Ovary (tissue), 9 donors: Measurements from ENCODE around the gene APOE. TPM values are rescaled to one million over a fixed set of nuclear protein-coding genes. Genes with fewer than 3 reads are reported as not detected.
"Not testable (repeated sequence)": the region's sequence is repeated elsewhere in the genome, so short reads cannot be mapped to it uniquely, and the experiment has no call there.

Experiments
- DNase-seq, 5 donors: peaks; one replicate each; pipeline ENCODE4 v3.0.0-alpha.2; 2019 to 2020
- H3K27ac ChIP-seq, 2 donors: fragments of 200-600 bp; one replicate each; pipeline versions ENCODE4 v1.5.1 to v1.8.0; 2019 to 2022
- H3K27me3 ChIP-seq: fragments of 200-600 bp; one replicate; pipeline ENCODE4 v1.8.0; 2022
- H3K36me3 ChIP-seq: fragments of 200-600 bp; sonication (generic); one replicate; pipeline ENCODE4 v1.5.1; 2019
- H3K4me1 ChIP-seq: one replicate; pipeline ENCODE4 v1.8.1; 2013; ENCODE audit warnings: mild to moderate bottlenecking, moderate library complexity; ENCODE audit not compliant: insufficient read depth
- H3K4me3 ChIP-seq: fragments of 200-600 bp; sonication (generic); one replicate; pipeline ENCODE4 v1.5.1; 2017
- H3K9me3 ChIP-seq, 2 donors: fragments of 200-600 bp in 1 of 2; sonication (generic) in 1 of 2; one replicate each; pipeline versions ENCODE4 v1.5.1 to v1.8.1; 2013 to 2019; ENCODE audit warnings: mild to moderate bottlenecking in 1 of 2, moderate library complexity in 1 of 2
- EP300 ChIP-seq: sonication (generic); formaldehyde crosslinking; IDR thresholded peaks from one replicate; pipeline ENCODE4 v1.6.1; 2017; ENCODE audit warnings: antibody characterized with exemption
- POLR2A ChIP-seq: fragments of 450-650 bp; IDR thresholded peaks from one replicate; pipeline ENCODE4 v1.6.1; 2017; ENCODE audit warnings: antibody characterized with exemption, mild to moderate bottlenecking, moderate library complexity
- WGBS, 3 donors: extraction: QIAGEN DNeasy Blood & Tissue Kit in 1 of 3; methylation state at CpG; one replicate each; pipeline versions ENCODE4 v1.1.5 to v1.1.7; 2013 to 2017; 5-methylcytosine and 5-hydroxymethylcytosine counted together
- intact Hi-C, 4 donors: fragments of 100-400 bp; cut with DNase I; formaldehyde crosslinking; loops; one replicate each; pipeline versions ENCODE4 v1.11.0 to v1.15.1; 2022 to 2023
- polyA plus RNA-seq, 2 donors: library from polyadenylated mRNA; stranded (reverse); fragments of 200-250 nt in 1 of 2; fragments of 350-450 nt in 1 of 2; fragmentation: Illumina TruSeq in 1 of 2; extraction: RNeasy Lipid Tissue Mini Kit (QIAGEN cat#74804) in 1 of 2; gene quantifications; one replicate each; pipeline ENCODE4 v1.2.3, GENCODE V29; 2013 to 2014
- total RNA-seq, 7 donors: library from RNA; depleted of rRNA in 2 of 7; stranded (reverse); fragments of >200 nt in 2 of 7; fragmentation: NEBNext Ultra II Directional in 3 of 7; extraction: Animal tissue kit (Norgen Biotek cat#: 25700) in 3 of 7; gene quantifications; one replicate each; pipeline versions ENCODE4 v1.1.0 to v1.2.4, GENCODE V29; 2016 to 2023
- TF ChIP-seq, protein P1 (sequence below), 3 donors: fragments of 450-650 bp in 2 of 3; fragments of 200-600 bp in 1 of 3; IDR thresholded peaks; one replicate each; pipeline versions ENCODE4 v1.5.1 to v1.8.0; 2016 to 2022; ENCODE audit warnings: antibody characterized with exemption in 3 of 3, mild to moderate bottlenecking in 1 of 3
- donor health status: DM: no; HTN: no; CAD: no; lungs with moderate emphysema.
- donor health status: DM: no; HTN: no; CAD: no.
- donor health status: Bipolar disorder and iron deficiency.
- donor health status: DM: yes; HTN: yes; CAD: no.
- donor health status: DM: no; HTN: no; CAD: no.
- donor health status: DM: yes; HTN: yes; CAD: no.

APOE gene
- total and polyA plus RNA-seq, 9 donors: 124 to 934 (median 455) TPM

DNA sequence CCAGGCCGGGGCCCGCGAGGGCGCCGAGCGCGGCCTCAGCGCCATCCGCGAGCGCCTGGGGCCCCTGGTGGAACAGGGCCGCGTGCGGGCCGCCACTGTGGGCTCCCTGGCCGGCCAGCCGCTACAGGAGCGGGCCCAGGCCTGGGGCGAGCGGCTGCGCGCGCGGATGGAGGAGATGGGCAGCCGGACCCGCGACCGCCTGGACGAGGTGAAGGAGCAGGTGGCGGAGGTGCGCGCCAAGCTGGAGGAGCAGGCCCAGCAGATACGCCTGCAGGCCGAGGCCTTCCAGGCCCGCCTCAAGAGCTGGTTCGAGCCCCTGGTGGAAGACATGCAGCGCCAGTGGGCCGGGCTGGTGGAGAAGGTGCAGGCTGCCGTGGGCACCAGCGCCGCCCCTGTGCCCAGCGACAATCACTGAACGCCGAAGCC lies 3.3 kb downstream of the APOE start:
- intact Hi-C loops: loop anchor here in 1 of 4 donors (2.0 to 10.0 kb wide), 2 partner anchors 26 to 146 kb away; no protein-coding TSS in a partner anchor
- whole genome bisulfite sequencing, 3 donors: 94 to 96% (median 95%) methylated on average over 29 to 44 of the region's 44 CpGs
- peaks cover 16% of the 10 kb centered on the region for H3K4me1 ChIP-seq
- peak in 1 of 5 donors; percentile 32 for DNase-seq
- TF ChIP-seq POLR2A: no peak
- no peaks in the 10 kb centered on the region for H3K27me3 ChIP-seq
- H3K4me3 ChIP-seq: no peak overlapping the region
- H3K9me3 ChIP-seq: no peaks in the 10 kb centered on the region
- H3K36me3 ChIP-seq: no peaks in the 10 kb centered on the region
- no peak overlapping the region for H3K27ac ChIP-seq

DNA sequence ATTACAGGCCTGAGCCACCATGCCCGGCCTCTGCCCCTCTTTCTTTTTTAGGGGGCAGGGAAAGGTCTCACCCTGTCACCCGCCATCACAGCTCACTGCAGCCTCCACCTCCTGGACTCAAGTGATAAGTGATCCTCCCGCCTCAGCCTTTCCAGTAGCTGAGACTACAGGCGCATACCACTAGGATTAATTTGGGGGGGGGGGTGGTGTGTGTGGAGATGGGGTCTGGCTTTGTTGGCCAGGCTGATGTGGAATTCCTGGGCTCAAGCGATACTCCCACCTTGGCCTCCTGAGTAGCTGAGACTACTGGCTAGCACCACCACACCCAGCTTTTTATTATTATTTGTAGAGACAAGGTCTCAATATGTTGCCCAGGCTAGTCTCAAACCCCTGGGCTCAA lies 4.2 kb downstream of the APOE start:
- Histone ChIP-seq H3K9me3 (no peaks in the 10 kb centered on the region), H3K27ac (no peak overlapping the region), H3K4me3 (no peak overlapping the region), H3K4me1 (peaks cover 15% of the 10 kb centered on the region), H3K27me3 (no peaks in the 10 kb centered on the region), H3K36me3 (no peaks in the 10 kb centered on the region)
- 73 to 82% (median 82%) methylated on average over 5 of the region's 5 CpGs for WGBS, 3 donors
- DNase-seq: no peak
- TF ChIP-seq POLR2A: no peak
- TF ChIP-seq EP300: no peak
- TF ChIP-seq, protein P1, sequence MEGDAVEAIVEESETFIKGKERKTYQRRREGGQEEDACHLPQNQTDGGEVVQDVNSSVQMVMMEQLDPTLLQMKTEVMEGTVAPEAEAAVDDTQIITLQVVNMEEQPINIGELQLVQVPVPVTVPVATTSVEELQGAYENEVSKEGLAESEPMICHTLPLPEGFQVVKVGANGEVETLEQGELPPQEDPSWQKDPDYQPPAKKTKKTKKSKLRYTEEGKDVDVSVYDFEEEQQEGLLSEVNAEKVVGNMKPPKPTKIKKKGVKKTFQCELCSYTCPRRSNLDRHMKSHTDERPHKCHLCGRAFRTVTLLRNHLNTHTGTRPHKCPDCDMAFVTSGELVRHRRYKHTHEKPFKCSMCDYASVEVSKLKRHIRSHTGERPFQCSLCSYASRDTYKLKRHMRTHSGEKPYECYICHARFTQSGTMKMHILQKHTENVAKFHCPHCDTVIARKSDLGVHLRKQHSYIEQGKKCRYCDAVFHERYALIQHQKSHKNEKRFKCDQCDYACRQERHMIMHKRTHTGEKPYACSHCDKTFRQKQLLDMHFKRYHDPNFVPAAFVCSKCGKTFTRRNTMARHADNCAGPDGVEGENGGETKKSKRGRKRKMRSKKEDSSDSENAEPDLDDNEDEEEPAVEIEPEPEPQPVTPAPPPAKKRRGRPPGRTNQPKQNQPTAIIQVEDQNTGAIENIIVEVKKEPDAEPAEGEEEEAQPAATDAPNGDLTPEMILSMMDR (IDR thresholded peaks at IDR 0.05): no peak
- intact Hi-C loops: loop anchor here in 1 of 4 donors (2.0 to 10.0 kb wide), 2 partner anchors 25 to 145 kb away; no protein-coding TSS in a partner anchor

DNA sequence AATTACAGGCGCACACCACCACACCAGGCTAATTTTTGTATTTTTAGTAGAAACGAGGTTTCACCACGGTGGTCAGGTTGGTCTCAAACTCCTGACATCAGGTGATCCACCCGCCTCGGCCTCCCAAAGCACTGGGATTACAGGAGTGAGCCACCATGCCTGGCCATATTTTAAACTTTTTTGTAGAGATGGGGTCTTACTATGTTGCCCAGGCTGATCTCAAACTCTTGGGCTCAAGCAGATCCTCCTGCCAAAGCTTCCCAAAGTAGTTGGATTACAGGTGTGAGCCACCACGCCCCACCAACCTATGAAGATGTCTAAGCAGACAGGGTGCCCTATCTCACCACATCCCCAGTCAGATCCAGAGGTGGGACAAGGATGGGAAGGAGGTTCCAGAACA lies 6.3 kb downstream of the APOE start:
- H3K4me3 ChIP-seq, H3K27me3 ChIP-seq, H3K9me3 ChIP-seq, H3K36me3 ChIP-seq, DNase-seq, intact Hi-C loops: not testable (repeated sequence)
- WGBS, 3 donors: 92 to 94% (median 93%) methylated on average over 6 of the region's 6 CpGs
- Histone ChIP-seq H3K27ac (peak overlapping the region in 1 of 2 donors; percentile 46), H3K4me1 (peaks cover 13% of the 10 kb centered on the region)

DNA sequence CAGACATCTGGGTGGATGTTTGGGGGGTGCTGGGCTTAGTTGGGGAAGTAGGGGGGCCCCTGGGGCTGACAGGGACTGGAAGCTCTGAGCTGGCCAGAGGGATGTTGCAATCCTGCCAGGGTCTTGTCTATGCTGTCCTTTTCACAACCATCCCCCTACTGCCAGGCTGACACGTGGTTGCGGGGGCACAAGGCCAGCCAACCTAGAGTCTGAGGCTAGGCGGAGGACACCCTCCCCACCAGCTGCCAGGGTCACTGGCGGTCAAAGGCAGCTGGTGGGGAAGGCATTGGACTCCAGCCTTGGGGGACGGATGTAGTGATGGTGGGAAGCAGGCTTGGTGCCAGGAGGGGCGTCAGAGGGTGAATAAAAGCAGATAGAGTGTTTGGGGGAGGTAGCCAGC lies 7.3 kb downstream of the APOE start:
- no peaks in the 10 kb centered on the region for H3K27me3 ChIP-seq
- no peaks in the 10 kb centered on the region for H3K9me3 ChIP-seq
- peak; percentile 49 to 73 (median 61) for DNase-seq
- 23 to 46% (median 40%) methylated on average over 6 of the region's 6 CpGs for WGBS, 3 donors
- TF ChIP-seq, protein P1 (IDR thresholded peaks at IDR 0.05): no peak
- no peak for TF ChIP-seq EP300
- TF ChIP-seq POLR2A: no peak
- no peak overlapping the region for H3K4me3 ChIP-seq
- no peaks in the 10 kb centered on the region for H3K36me3 ChIP-seq
- intact Hi-C loops: no loop called here
- peaks cover 13% of the 10 kb centered on the region for H3K4me1 ChIP-seq
- peak overlapping the region in 1 of 2 donors; percentile 15 for H3K27ac ChIP-seq

DNA sequence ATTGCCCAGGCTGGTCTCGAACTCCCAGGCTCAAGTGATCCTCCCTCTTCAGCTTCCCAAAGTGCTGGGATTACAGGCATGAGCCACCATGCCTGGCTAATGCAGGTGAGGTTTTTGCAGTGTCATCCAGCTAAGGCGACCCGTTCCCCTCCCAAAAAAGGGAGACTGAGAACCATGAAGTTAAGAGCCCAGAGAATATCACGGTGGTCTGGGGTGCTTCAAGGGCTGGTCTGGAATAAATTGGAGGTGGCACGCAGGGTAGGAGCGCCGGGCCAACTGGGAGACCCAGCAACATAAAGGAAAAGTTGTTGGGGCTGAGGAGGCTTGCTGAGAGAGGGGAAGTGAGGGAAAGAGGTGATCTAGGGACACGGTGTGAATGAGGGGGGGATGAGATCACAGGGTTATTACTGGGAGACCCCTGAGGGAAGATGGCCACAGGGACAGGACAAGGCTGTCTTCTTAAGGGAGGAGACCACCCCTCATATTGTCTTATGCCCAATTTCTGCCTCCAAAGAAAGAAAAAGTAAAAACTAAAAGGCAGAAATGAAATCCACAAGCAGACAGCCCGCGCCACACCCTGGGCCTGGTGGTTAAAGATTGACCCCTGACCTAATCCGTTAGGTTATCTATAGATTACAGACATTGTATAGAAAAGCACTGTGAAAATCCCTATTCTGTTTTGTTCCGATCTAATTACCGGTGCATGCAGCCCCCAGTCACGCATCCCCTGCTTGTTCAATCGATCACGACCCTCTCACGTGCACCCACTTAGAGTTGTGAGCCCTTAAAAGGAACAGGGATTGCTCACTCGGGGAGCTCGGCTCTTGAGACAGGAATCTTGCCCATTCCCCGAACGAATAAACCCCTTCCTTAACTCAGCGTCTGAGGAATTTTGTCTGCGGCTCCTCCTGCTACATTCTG lies 8.2 kb downstream of the APOE start:
- DNase-seq: peak in 2 of 5 donors; percentile 30 to 38
- H3K36me3 ChIP-seq, intact Hi-C loops, H3K27me3 ChIP-seq, H3K9me3 ChIP-seq, H3K4me3 ChIP-seq: not testable (repeated sequence)
- WGBS, 3 donors: 60 to 69% (median 64%) methylated on average over 23 of the region's 23 CpGs
- Histone ChIP-seq H3K27ac (peak overlapping the region in 1 of 2 donors; percentile 0), H3K4me1 (peaks cover 13% of the 10 kb centered on the region)

DNA sequence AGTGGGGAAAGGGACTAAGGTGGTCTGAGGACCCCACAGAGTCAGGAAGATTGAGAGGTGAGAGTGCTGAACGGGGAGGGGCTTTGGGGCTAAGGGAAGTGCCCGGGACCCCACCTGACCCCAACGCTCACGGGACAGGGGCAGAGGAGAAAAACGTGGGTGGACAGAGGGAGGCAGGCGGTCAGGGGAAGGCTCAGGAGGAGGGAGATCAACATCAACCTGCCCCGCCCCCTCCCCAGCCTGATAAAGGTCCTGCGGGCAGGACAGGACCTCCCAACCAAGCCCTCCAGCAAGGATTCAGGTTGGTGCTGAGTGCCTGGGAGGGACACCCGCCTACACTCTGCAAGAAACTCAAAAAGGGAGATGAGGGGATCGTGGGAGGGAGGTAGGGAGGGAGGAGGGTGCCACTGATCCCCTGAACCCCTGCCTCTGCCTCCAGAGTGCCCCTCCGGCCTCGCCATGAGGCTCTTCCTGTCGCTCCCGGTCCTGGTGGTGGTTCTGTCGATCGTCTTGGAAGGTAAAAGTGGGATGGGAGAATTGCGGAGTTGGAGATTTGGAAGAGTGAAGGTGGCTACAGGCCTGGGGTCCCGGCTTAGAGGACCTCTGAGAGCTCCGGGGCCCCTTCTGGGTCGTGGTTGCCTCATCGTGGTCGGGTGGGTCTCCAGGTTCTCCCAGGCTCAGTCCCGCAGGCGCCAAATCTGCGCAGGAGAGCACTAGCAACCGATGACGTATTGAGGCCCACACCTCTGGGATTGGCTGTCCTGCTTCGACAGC lies 9.0 kb downstream of the APOE start, which contains the start of gene APOC1:
TSS of gene APOC1 (plus strand) at position 176 of the 774 bp plus-strand sequence. CDS start at position 460, 284 bp downstream.
- 6 to 11% (median 10%) methylated on average over 27 to 28 of the region's 28 CpGs for WGBS, 3 donors
- H3K4me1 ChIP-seq: peaks cover 13% of the 10 kb centered on the region
- H3K36me3 ChIP-seq, H3K27me3 ChIP-seq, intact Hi-C loops, H3K9me3 ChIP-seq: not testable (repeated sequence)
- H3K27ac ChIP-seq: peak within 1 kb of the TSS in 1 of 2 donors; percentile 61
- peak; percentile 86 to 91 (median 89) for DNase-seq
- peak within 1 kb of the TSS; percentile 39 for H3K4me3 ChIP-seq
